NT2/D1 (cell line): Measurements from ENCODE around the gene TNFAIP2.

Experiments
- DNase-seq: peaks from one replicate; pipeline ENCODE4 v3.0.0-alpha.2; 2011; ENCODE audit warnings: low read depth, low spot score
- H3K27me3 ChIP-seq: 2 replicates; pipeline ENCODE4 v1.6.0; 2011; ENCODE audit warnings: mild to moderate bottlenecking; ENCODE audit not compliant: insufficient read length, insufficient read depth
- H3K36me3 ChIP-seq: 2 replicates; pipeline ENCODE4 v1.6.1; 2011; ENCODE audit warnings: mild to moderate bottlenecking, low read length, mixed read lengths; ENCODE audit not compliant: insufficient read depth, insufficient read length
- H3K4me1 ChIP-seq: 2 replicates; pipeline ENCODE4 v1.5.1; 2011; ENCODE audit not compliant: insufficient read depth, insufficient read length
- H3K4me3 ChIP-seq: 2 replicates; pipeline ENCODE4 v1.5.1; 2011; ENCODE audit warnings: low read depth; ENCODE audit not compliant: insufficient read length
- H3K9ac ChIP-seq: 2 replicates; pipeline ENCODE4 v1.6.0; 2011; ENCODE audit warnings: low read depth; ENCODE audit not compliant: insufficient read length
- H3K9me3 ChIP-seq: 2 replicates; pipeline ENCODE4 v1.5.1; 2011; ENCODE audit warnings: mild to moderate bottlenecking, low read length; ENCODE audit not compliant: insufficient read depth
- SUZ12 ChIP-seq: IDR thresholded peaks from 2 replicates; pipeline ENCODE4 v1.6.1; 2011; ENCODE audit not compliant: insufficient read length, insufficient read depth; ENCODE audit errors: extremely low read depth
- YY1 ChIP-seq: IDR thresholded peaks from 2 replicates; pipeline ENCODE4 v1.6.1; 2011; ENCODE audit not compliant: insufficient read length, insufficient read depth
- ZNF274 ChIP-seq: IDR thresholded peaks from 2 replicates; pipeline ENCODE4 v1.6.1; 2011; ENCODE audit warnings: mild to moderate bottlenecking, low read depth, low read length

Gene TNFAIP2

GRCh38 chr14:103084021-103084919, 39.0 kb upstream of the TNFAIP2 start, which contains the start of gene LBHD2:
TSS of gene LBHD2 (plus strand) at chr14:103084210. CDS start at chr14:103086013, 1,803 bp downstream.
- H3K27me3 ChIP-seq: peaks cover 35% of the 10 kb centered on the region
- H3K9ac ChIP-seq: peak within 1 kb of the TSS; percentile 21
- H3K9me3 ChIP-seq: no peaks in the 10 kb centered on the region
- TF ChIP-seq YY1: no peak
- TF ChIP-seq ZNF274: no peak
- TF ChIP-seq SUZ12: no peak
- no peaks in the 10 kb centered on the region for H3K36me3 ChIP-seq
- peak within 1 kb of the TSS; percentile 32 for H3K4me3 ChIP-seq
- peaks cover 9% of the 10 kb centered on the region for H3K4me1 ChIP-seq
- DNase-seq: no peak

GRCh38 chr14:103085106-103086091, 37.9 kb upstream of the TNFAIP2 start:
- Histone ChIP-seq H3K36me3 (no peaks in the 10 kb centered on the region), H3K4me1 (peaks cover 11% of the 10 kb centered on the region), H3K27me3 (peaks cover 35% of the 10 kb centered on the region), H3K9ac (no peak overlapping the region), H3K9me3 (no peaks in the 10 kb centered on the region), H3K4me3 (no peak overlapping the region)
- no peak for DNase-seq
- no peak for TF ChIP-seq SUZ12
- no peak for TF ChIP-seq YY1
- TF ChIP-seq ZNF274: no peak

GRCh38 chr14:103086771-103087342, 36.4 kb upstream of the TNFAIP2 start:
- Histone ChIP-seq H3K27me3 (peaks cover 34% of the 10 kb centered on the region), H3K4me3 (no peak overlapping the region), H3K36me3 (no peaks in the 10 kb centered on the region), H3K4me1 (peaks cover 21% of the 10 kb centered on the region), H3K9ac (no peak overlapping the region), H3K9me3 (no peaks in the 10 kb centered on the region)
- DNase-seq: no peak
- TF ChIP-seq ZNF274 (no peak), YY1 (no peak), SUZ12 (no peak)

GRCh38 chr14:103087343-103087835, 35.9 kb upstream of the TNFAIP2 start:
- no peak for TF ChIP-seq ZNF274
- no peak for TF ChIP-seq SUZ12
- no peak for TF ChIP-seq YY1
- H3K4me1 ChIP-seq: peaks cover 21% of the 10 kb centered on the region
- no peaks in the 10 kb centered on the region for H3K36me3 ChIP-seq
- no peaks in the 10 kb centered on the region for H3K9me3 ChIP-seq
- H3K4me3 ChIP-seq: no peak overlapping the region
- no peak for DNase-seq
- H3K9ac ChIP-seq: no peak overlapping the region
- H3K27me3 ChIP-seq: peaks cover 30% of the 10 kb centered on the region

GRCh38 chr14:103088921-103089320, 34.3 kb upstream of the TNFAIP2 start:
- Histone ChIP-seq H3K9ac (no peak overlapping the region), H3K4me3 (no peak overlapping the region), H3K4me1 (peaks cover 21% of the 10 kb centered on the region), H3K27me3 (peaks cover 18% of the 10 kb centered on the region), H3K36me3 (no peaks in the 10 kb centered on the region), H3K9me3 (no peaks in the 10 kb centered on the region)
- TF ChIP-seq ZNF274: no peak
- no peak for TF ChIP-seq SUZ12
- no peak for TF ChIP-seq YY1
- DNase-seq: no peak

GRCh38 chr14:103089386-103090335, 33.6 kb upstream of the TNFAIP2 start:
- Histone ChIP-seq H3K4me3 (no peak overlapping the region), H3K36me3 (no peaks in the 10 kb centered on the region), H3K9ac (no peak overlapping the region), H3K4me1 (peaks cover 25% of the 10 kb centered on the region), H3K9me3 (no peaks in the 10 kb centered on the region), H3K27me3 (peaks cover 11% of the 10 kb centered on the region)
- no peak for DNase-seq
- TF ChIP-seq SUZ12 (no peak), ZNF274 (no peak), YY1 (no peak)
